Stimulated activated CD4-positive, alpha-beta T cell treated with anti-CD3 and anti-CD28 coated beads, TNF-alpha, amount 100 ng/mL, for 48 hours (primary cell): ENCODE results near the gene HP.

ENCODE experiments used
- DNase-seq, 3 donors: peaks; one replicate each; pipeline ENCODE4 v3.0.0-alpha.2; 2020; ENCODE audit warnings: low read depth in 3 of 3

HP gene

DNA sequence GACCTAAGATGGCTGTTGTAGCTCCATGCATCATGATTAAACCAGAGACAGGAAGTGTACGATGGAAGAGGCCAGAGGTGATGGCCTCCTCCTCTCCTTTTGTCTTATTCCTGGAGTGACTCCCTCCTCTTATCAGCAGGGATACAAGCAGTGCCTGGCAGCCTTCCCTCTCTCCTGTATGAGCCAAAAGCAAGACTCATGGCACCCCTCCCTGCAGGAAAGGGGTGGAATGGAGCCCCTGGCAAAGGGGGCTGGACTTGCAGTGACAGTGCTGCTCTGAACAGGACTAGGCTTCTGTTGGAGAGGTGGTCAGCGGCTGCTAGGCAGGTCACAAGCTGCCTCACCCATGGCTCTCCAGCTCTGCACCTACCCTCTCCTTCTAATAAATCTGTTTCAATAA lies 30.7 kb downstream of the HP start:
- DNase-seq = no peak

DNA sequence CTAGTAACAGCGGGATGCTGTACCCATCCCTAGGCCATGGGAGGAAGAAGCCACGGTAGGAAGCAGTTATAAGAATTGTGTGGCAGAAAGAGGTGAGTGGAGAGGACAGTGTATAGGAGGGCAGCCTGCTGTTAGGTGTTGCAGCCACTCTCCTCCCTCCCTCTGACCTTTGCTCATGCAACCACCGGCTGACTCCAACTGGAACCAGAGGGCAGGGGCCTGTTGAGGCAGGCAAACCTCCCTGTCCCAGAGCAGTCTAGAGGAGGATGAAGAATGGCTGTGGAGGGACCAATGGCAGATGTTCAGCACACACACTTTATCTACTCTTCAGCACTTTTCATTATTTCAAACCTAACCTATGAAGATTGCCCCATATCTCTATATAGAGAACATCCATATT lies 36.9 kb downstream of the HP start:
- no peak for DNase-seq

DNA sequence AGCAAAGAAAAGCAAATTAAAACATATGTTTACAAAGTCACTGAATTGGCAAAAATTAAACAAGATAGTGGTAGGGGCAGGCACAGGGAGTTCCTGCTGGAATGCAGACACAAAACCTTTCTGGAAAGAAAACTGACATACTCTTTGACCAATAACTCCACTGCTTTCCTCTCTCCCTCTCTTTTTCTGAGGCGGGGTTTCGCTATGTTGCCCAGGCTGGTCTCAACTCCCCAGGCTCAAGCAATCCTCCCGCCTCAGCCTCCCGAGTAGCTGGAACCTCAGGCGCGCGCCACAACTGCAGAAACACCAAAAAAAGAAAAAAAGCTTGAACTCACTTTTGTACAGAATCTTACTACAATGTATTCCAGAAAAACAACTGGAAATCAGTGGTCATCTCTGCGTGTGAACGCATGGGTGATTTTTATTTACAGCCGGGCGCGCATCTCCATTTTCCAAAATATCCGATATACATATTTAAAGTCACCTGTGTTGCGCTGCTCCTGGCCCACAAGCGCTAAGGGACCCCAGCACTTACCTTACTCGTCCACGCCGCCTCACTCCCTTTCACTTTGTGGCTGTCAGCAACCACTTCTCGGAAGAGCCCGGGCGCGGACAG lies 38.6 kb downstream of the HP start:
- no peak for DNase-seq

DNA sequence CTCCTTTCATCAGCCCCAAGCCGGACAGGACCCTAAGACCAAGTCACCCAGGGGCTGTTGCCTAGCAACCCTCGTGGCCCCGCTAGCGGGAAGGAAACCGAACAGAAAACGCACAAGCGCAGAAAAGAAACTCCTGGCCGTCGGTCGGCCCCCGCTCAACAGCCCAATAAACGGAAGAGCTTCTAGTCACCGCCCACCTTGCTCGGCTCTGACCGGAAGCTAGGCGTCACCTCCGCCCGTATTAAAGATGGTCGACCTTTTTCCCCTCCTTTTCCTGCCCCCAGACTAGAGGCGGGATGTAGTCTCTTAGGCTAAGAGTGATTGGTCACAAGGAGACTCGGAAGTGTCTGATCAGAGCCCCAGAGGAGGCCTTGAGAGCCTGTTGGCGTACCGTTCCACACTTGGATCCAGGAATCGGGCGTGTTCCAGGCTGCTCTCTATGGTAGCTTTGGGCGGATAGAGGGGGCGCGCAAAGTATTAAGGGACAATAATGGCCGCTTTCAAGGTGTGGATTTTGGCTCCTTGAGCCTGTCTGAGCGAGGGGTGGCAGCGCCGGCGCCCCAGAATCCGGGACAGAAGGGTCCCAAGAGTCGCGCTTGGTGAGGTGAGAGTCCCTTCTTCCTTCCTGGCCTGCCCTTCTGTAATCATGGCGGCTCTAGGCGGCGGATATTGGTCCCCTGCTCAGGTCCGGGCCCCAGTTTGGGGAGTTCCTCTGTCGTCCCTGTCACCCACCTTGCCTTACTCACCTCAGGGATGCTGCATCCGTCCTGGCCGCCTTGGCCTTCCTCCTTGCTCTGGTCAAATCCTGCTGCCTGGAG lies 39.4 kb downstream of the HP start, which contains the start of the genes DHX38 and TXNL4B:
TSS of gene DHX38 (plus strand) at position 400 of the 818 bp plus-strand sequence. CDS start 2,311 bp downstream, outside the sequence.
TSS of gene TXNL4B (minus strand) at position 173 of the 818 bp plus-strand sequence. CDS start 2,871 bp downstream, outside the sequence.
- DNase-seq = peak; percentile 79 to 89 (median 83)

DNA sequence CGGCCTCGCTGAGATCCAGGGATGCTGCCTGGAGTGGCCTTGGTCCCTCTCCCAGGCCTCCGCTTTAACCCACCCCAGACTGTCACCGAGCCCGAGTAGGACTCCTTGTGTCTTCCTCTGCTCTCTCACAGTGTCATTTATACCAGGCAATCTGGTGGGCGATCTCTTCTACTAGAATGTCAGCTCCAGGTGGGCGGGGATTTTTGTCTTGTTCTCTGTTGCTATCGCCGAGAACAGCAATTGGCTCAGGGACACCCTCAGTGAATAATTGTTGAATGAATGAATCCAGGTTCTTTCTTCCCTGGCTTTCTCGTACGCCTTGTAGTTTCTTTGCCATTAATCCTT lies 39.9 kb downstream of the HP start:
- DNase-seq = peak; percentile 7 to 30 (median 11)

DNA sequence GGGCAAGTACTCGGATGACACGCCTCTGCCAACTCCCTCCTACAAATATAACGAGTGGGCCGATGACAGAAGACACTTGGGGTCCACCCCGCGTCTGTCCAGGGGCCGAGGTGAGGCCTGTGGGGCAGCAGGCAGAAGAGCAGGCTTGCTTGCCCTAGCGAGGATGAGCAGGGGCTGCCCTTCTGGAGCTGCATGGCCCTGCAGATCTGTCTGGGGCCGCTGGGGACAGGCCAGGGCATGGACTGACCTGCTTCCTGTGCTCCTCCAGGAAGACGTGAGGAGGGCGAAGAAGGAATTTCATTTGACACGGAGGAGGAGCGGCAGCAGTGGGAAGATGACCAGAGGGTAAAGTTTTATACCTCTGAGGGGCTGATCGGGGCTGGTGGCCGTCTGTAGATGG lies 44.6 kb downstream of the HP start:
- DNase-seq = no peak

DNA sequence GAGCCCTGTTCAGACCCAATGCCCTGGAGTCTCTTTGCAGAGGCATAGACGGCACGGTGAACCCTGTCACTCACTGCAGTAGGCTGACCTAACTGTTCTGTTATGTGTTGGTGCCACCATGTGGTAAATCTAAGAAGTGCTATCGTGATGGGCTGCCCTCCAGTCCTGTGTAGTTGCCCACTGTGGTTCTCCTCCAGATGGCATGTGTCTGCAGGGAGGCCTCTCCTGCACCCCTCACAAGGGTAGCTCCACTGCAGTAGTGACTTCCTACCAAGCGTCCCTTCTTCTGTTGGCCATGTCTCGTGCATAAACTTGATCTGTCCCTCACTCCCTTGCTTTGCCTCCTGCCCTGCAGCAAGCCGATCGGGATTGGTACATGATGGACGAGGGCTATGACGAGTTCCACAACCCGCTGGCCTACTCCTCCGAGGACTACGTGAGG lies 45.1 kb downstream of the HP start:
- DNase-seq = peak; percentile 8 to 23 (median 22)

DNA sequence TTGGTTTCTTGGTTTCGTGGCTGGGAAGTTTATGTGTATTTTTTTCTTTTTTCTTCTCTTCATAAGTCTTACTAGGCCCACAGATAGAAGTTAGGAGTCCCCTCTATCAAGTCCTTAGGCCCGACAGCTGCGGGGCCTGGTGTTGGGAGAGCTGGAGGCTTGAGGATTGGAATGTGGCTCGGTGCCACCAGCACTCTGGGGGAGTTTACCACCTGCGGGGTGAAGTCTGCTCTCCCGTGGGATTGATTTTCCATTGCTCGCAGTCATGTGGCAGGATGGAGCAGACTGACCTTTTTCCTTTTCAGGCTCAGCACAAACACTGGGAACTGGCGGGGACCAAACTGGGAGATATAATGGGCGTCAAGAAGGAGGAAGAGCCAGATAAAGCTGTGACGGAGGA lies 46.9 kb downstream of the HP start:
- DNase-seq = no peak

DNA sequence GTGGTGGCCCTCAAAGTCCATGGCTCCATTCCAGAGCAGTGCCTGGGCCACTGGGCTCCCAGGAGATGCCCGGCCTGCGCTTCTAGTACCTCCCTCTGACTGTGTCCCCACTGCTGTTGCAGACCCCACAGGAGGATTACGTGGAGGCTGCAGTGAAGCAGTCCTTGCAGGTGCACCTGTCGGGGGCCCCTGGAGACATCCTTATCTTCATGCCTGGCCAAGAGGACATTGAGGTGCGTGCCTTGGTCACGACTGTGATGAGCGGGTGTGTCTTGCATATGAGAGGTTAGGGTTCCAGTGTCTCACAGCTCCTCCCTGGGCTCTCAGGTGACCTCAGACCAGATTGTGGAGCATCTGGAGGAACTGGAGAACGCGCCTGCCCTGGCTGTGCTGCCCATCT lies 50.6 kb downstream of the HP start:
- no peak for DNase-seq

DNA sequence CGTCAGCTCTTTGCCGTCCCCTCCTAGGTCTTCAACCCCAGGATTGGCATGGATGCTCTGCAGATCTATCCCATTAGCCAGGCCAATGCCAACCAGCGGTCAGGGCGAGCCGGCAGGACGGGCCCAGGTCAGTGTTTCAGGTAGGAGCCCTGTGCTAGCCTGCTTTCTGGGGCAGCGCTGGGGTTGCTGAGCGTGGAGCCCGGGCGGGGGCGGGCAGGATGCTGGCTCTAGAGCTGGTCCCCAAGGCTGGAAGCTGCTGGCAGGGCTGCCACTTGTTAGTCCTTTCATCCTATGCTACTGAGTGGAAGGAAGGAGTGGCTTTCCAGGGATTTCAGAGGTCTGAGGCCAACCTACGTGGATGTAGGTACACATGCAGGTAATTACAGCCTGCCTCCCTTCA lies 51.7 kb downstream of the HP start:
- no peak for DNase-seq

DNA sequence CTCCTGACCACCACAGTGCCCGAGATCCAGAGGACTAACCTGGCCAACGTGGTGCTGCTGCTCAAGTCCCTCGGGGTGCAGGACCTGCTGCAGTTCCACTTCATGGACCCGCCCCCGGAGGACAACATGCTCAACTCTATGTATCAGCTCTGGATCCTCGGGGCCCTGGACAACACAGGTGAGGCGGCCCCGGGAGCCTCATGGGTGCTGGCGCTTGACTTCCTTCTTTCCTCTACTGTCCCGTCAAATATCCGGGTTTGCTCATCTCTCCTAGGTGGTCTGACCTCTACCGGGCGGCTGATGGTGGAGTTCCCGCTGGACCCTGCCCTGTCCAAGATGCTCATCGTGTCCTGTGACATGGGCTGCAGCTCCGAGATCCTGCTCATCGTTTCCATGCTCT lies 53.1 kb downstream of the HP start:
- DNase-seq = no peak

DNA sequence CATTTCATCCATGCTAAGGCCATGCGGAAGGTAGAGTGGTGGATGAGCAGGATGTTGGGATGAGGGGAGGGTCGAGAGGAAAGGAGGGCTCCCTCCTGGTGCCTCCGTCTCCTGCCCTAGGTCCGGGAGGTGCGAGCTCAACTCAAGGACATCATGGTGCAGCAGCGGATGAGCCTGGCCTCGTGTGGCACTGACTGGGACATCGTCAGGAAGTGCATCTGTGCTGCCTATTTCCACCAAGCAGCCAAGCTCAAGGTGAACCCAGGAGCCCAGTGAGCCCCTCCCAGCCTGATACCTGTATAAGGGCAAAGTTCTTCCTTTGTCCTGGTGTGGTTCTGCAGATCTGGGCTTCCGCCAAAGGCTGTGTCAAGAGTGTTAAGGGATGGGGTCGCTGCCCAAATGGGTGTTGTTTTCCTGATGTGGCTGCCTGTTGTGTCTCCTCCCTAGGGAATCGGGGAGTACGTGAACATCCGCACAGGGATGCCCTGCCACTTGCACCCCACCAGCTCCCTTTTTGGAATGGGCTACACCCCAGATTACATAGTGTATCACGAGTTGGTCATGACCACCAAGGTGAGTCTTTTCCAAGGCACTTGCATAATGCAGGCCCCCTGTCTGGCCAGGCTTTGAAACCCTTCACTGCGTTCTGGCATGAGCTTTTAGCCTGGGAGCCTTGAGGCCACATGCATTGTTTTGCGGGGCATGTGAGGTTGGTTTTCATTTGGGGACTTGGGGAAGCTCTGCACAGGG lies 54.2 kb downstream of the HP start:
- DNase-seq = no peak

DNA sequence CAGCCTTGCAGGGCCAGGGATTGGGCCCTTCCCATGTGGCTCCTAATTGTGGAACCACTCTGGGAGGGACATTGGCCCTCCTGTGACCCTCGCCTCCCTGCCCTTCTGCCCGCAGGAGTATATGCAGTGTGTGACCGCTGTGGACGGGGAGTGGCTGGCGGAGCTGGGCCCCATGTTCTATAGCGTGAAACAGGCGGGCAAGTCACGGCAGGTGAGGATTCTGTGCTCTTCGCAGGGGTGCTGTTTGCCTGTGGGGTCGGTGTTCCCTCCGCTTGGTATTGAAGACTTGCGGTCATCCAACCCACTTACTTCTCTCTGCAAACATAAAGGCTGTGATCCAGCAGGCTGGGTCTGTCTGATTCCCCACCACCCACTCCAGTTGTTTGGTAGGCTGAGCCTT lies 55.0 kb downstream of the HP start:
- no peak for DNase-seq

DNA sequence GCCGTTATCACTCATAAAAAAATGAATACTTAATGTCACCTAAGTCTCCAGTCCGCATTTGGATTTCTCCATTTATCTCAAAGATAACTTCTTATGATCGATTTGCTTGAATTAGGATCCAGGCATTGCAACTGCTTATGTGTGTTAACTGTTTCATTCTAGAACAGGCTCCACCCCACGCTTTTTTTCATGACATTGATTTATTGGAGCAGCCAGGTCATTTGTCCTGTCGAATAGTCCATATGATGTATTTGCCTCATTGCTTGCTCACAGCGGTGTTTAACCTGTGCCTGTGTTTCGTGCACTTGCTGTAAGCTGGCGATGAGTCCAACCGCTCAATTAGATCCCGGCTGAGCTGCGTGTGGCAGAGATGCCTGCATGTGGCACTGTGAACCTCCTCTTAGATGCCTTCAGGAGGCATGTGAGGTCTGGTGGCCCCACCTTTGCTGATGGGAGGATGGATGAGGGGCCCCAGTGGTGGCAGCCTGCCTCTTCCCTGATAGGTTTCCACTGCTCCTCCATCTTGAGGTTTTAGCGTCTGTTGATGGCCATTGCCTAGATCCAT lies 55.7 kb downstream of the HP start:
- DNase-seq = no peak
